HepG2 (cell line): ENCODE measurements around the gene MPPE1. TPM values are rescaled to one million over a fixed set of nuclear protein-coding genes. Genes with fewer than 3 reads are reported as not detected.

Experiments
- ASH2L ChIP-seq: fragments of 300-600, 200-600 bp; sonication (generic); IDR thresholded peaks from 2 replicates; pipeline ENCODE4 v1.7.0; 2017; ENCODE audit warnings: low read depth, mild to moderate bottlenecking, moderate library complexity, mixed read lengths, low read length; ENCODE audit not compliant: insufficient read length
- DR1 ChIP-seq: sonication (generic); formaldehyde crosslinking; IDR thresholded peaks from 2 replicates; pipeline ENCODE4 v1.8.0; 2021; ENCODE audit warnings: mild to moderate bottlenecking, missing genetic modification reagents, inconsistent platforms
- ELF1 ChIP-seq: sonication (generic); formaldehyde crosslinking; IDR thresholded peaks from 2 replicates; pipeline ENCODE4 v1.4.0; 2020; ENCODE audit warnings: missing genetic modification reagents
- FOSL2 ChIP-seq: sonication (generic); formaldehyde crosslinking; IDR thresholded peaks from 2 replicates; pipeline ENCODE4 v1.4.0; 2020; ENCODE audit warnings: missing genetic modification reagents
- GABPB1 ChIP-seq: IDR thresholded peaks from 2 replicates; pipeline ENCODE4 v1.6.1; 2016; ENCODE audit warnings: mild to moderate bottlenecking, missing genetic modification reagents, moderate library complexity, missing compliant biosample characterization
- HMGXB3 ChIP-seq: sonication (generic); formaldehyde crosslinking; IDR thresholded peaks from 2 replicates; pipeline ENCODE4 v1.4.0; 2020; ENCODE audit warnings: missing genetic modification reagents, borderline replicate concordance
- HNF4A ChIP-seq: sonication (generic); formaldehyde crosslinking; IDR thresholded peaks from 2 replicates; pipeline ENCODE4 v1.4.0; 2020; ENCODE audit warnings: missing genetic modification reagents
- MIER3 ChIP-seq: IDR thresholded peaks from 2 replicates; pipeline ENCODE4 v1.6.1; 2016; ENCODE audit warnings: missing compliant biosample characterization, borderline replicate concordance
- PAXIP1 ChIP-seq: sonication (generic); formaldehyde crosslinking; conservative IDR thresholded peaks from 2 replicates; pipeline ENCODE4 v1.4.0; 2020; ENCODE audit warnings: mild to moderate bottlenecking, missing genetic modification reagents, moderate library complexity
- RBFOX2 ChIP-seq: fragments of 200-400 bp; formaldehyde crosslinking; IDR thresholded peaks from 2 replicates; pipeline ENCODE4 v1.6.1; 2017; ENCODE audit warnings: low read depth, mild to moderate bottlenecking, low read length
- SOX13 ChIP-seq, 3 experiments: fragments of 450-650 bp in 1 of 3; sonication (generic) in 1 of 3; formaldehyde crosslinking in 1 of 3; IDR thresholded peaks in 2 of 3; conservative IDR thresholded peaks in 1 of 3; 2 replicates each; pipeline versions ENCODE4 v1.5.0 to v1.6.1; 2016 to 2020; ENCODE audit warnings: antibody characterized with exemption in 1 of 3, mild to moderate bottlenecking in 1 of 3, missing compliant biosample characterization in 1 of 3, missing genetic modification reagents in 1 of 3, moderate library complexity in 1 of 3
- SP5 ChIP-seq: IDR thresholded peaks from 2 replicates; pipeline ENCODE4 v1.6.1; 2016; ENCODE audit warnings: low read depth, borderline replicate concordance
- TBX3 ChIP-seq: fragments of 450-650 bp; IDR thresholded peaks from 2 replicates; pipeline ENCODE4 v1.6.1; 2017; ENCODE audit warnings: antibody characterized with exemption, mild to moderate bottlenecking, inconsistent platforms, borderline replicate concordance
- TFDP1 ChIP-seq: IDR thresholded peaks from 2 replicates; pipeline ENCODE4 v1.6.1; 2016; ENCODE audit warnings: missing compliant biosample characterization, missing genetic modification reagents, borderline replicate concordance
- ZMYM4 ChIP-seq: sonication (generic); formaldehyde crosslinking; IDR thresholded peaks from 2 replicates; pipeline ENCODE4 v1.8.1; 2023; ENCODE audit warnings: mild to moderate bottlenecking, missing genetic modification reagents
- ZNF143 ChIP-seq: sonication (generic); formaldehyde crosslinking; IDR thresholded peaks from 2 replicates; pipeline ENCODE4 v1.4.0; 2020; ENCODE audit warnings: missing genetic modification reagents
- ZNF264 ChIP-seq: sonication (generic); formaldehyde crosslinking; IDR thresholded peaks from 2 replicates; pipeline ENCODE4 v1.4.0; 2020; ENCODE audit warnings: missing genetic modification reagents
- polyA plus RNA-seq, 8 experiments: library from polyadenylated mRNA; depleted of rRNA in 3 of 8; stranded (reverse) in 7 of 8; unstranded in 1 of 8; fragments of >200 nt; fragmentation: Illumina TruSeq in 4 of 8; extraction: Trizol in 4 of 8; gene quantifications; 2 replicates each; pipeline versions ENCODE4 v1.2.1 to v1.2.3, GENCODE V29; 2011 to 2016; ENCODE audit warnings: low read depth in 4 of 8, missing spikeins in 1 of 8, mixed read lengths in 1 of 8; ENCODE audit not compliant: insufficient read depth in 1 of 8
- total RNA-seq, 5 experiments: library from RNA; depleted of rRNA; stranded (reverse); fragments of >200 nt; fragmentation: Illumina TruSeq; extraction: Trizol; gene quantifications; 2 replicates each; pipeline ENCODE4 v1.2.3, GENCODE V29; 2016; ENCODE audit warnings: low read depth in 1 of 5
- TF ChIP-seq, protein P1 (sequence below): IDR thresholded peaks from 2 replicates; pipeline ENCODE4 v1.6.1; 2016; ENCODE audit warnings: mild to moderate bottlenecking

MPPE1 gene
- total and polyA plus RNA-seq, 2 of the 13 experiments (the other 11 are each of a cell fraction or from before 2014, with no cell fraction given), result 9.6 to 11.9 TPM

- TF ChIP-seq PAXIP1 (CRISPR knock-in tag) (peak; percentile 61), SOX13 (IDR thresholded peaks at IDR 0.05) (no peak), SOX13 (CRISPR knock-in tag; conservative IDR thresholded peaks at IDR 0.05 in 1 of 2, IDR thresholded peaks at IDR 0.05 in 1 of 2) (peak in 1 of 2 experiments; percentile 48; a peak in 2 of 4 replicates), ZNF143 (CRISPR knock-in tag) (peak; percentile 38; the same call in 1 of the 2 replicates), TBX3 (0 out of 2 replicates have a peak, but pooled peaks have one; percentile 12), ASH2L (peak; percentile 48), HMGXB3 (CRISPR knock-in tag) (no peak), SP5 (peak; percentile 46; the same call in 1 of the 2 replicates), ZNF264 (CRISPR knock-in tag) (peak; percentile 87), HNF4A (CRISPR knock-in tag) (peak; percentile 78), FOSL2 (CRISPR knock-in tag) (peak; percentile 24; the same call in 1 of the 2 replicates), GABPB1 (CRISPR knock-in tag) (peak; percentile 24; the same call in 1 of the 2 replicates), MIER3 (CRISPR knock-in tag) (0 out of 2 replicates have a peak, but pooled peaks have one; percentile 21), ELF1 (CRISPR knock-in tag) (peak; percentile 59), RBFOX2 (0 out of 2 replicates have a peak, but pooled peaks have one; percentile 27), DR1 (no peak), ZMYM4 (CRISPR knock-in tag) (peak; percentile 42; the same call in 1 of the 2 replicates), TFDP1 (CRISPR knock-in tag) (peak; percentile 18; the same call in 1 of the 2 replicates)
- TF ChIP-seq, protein P1, sequence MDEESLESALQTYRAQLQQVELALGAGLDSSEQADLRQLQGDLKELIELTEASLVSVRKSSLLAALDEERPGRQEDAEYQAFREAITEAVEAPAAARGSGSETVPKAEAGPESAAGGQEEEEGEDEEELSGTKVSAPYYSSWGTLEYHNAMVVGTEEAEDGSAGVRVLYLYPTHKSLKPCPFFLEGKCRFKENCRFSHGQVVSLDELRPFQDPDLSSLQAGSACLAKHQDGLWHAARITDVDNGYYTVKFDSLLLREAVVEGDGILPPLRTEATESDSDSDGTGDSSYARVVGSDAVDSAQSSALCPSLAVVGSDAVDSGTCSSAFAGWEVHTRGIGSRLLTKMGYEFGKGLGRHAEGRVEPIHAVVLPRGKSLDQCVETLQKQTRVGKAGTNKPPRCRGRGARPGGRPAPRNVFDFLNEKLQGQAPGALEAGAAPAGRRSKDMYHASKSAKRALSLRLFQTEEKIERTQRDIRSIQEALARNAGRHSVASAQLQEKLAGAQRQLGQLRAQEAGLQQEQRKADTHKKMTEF (CRISPR knock-in tag), result peak; percentile 19; the same call in 1 of the 2 replicates
Measured at GRCh38 chr18:11885278-11885947, 22.7 kb downstream of the MPPE1 start (continued).
